GM20431 (cell line): ENCODE measurements around the gene NCK2.
"Not testable (repeated sequence)": the region's sequence is repeated elsewhere in the genome, so short reads cannot be mapped to it uniquely, and the experiment has no call there.

ENCODE experiments used
- in situ Hi-C: fragments of 300-500 bp; cut with MseI, MboI; formaldehyde crosslinking; loops from one replicate; pipeline ENCODE4 v1.15.0; 2020; ENCODE audit warnings: low sequenced_read_pairs; ENCODE audit not compliant: unreplicated experiment

NCK2 gene

DNA sequence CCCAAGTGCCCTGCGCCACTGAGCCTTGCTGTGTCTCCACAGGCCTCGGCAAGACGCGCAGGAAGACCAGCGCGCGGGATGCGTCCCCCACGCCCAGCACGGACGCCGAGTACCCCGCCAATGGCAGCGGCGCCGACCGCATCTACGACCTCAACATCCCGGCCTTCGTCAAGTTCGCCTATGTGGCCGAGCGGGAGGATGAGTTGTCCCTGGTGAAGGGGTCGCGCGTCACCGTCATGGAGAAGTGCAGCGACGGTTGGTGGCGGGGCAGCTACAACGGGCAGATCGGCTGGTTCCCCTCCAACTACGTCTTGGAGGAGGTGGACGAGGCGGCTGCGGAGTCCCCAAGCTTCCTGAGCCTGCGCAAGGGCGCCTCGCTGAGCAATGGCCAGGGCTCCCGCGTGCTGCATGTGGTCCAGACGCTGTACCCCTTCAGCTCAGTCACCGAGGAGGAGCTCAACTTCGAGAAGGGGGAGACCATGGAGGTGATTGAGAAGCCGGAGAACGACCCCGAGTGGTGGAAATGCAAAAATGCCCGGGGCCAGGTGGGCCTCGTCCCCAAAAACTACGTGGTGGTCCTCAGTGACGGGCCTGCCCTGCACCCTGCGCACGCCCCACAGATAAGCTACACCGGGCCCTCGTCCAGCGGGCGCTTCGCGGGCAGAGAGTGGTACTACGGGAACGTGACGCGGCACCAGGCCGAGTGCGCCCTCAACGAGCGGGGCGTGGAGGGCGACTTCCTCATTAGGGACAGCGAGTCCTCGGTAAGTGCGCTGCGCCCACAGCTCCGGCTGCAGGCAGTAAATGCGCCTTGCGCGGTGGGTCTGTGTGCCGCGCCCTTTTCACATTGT lies 136.8 kb downstream of the NCK2 start:
- in situ Hi-C loops = no loop called here

DNA sequence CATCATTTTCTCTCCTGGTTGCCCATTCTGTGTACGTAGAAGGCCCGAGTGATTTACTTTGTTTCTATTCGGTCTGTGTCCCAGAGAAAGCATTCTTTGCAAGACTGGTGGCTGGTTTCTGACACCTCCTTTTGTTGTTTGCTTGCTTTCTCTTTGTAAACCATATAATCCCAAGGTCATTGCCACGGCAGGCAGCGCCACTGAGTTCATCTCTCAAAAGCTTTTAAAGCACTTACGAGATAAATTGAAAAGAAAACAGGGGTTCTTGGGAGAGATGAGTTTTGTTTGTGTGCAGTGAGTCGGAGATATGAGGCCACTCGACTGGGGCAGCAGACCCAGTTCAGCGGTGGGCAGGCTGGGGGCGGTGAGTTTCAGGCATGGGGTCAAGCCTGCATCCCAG lies 137.6 kb downstream of the NCK2 start:
- in situ Hi-C loops = no loop called here

DNA sequence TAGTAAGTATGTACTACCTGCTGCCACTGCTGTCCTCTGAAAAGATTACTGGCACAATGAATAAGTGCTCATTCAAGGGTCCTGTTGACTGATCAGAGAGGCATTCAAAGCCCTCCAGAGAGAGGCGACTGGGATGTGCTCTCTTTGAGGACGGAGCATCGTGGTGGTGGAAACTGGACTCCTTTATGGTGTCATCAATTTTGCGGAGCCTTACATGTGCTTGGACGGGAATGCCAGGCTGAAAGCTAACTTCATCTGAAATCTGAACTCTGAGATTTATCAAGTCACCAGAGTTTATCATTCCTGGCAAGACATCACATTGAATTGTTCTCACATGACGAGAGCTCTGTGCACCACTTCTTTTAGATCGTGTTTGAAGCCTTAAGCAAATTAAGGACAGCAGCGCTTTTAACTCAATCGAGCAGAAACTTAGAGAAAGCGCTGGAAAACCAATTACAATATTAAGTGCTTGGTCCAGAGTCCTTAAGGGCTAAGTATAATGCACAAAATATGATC lies 138.3 kb downstream of the NCK2 start:
- in situ Hi-C loops = no loop called here

DNA sequence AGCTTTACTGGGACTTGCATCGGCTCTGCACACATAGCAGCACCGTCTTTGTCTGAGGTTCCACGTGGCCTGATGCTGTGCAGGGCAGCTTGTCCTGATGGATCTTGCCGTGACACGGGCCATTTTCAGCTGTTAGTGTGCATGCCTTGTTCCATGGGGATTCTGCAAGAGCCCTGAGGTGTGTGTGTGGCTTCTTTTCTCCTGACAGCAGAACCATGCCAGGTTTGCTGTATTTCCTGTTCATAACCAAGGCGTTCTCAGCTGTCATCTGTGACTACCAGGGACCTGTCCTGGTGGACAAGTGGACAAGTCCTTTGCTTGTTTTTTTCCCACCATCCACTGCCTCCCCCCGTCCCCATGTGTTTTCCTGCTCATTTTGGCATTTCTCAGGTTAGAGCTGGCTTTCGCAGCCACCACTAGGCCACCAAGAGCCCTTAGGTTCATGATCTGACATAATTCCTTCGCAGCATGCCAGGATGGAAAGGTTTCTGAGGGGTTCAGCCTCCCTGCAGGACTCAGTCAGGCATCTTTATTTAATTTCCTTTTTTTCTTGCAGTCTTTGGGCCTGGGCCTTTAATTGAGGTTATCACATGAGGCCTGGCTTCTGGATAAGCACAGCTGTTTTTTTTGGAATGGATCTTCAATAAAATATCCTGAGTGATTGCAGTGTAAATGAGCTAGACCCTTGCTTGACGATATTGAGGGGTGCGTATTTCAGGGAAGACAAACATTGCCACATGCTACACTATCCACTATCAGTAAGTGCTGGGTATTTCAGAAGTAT lies 139.4 kb downstream of the NCK2 start:
- in situ Hi-C loops = no loop called here

DNA sequence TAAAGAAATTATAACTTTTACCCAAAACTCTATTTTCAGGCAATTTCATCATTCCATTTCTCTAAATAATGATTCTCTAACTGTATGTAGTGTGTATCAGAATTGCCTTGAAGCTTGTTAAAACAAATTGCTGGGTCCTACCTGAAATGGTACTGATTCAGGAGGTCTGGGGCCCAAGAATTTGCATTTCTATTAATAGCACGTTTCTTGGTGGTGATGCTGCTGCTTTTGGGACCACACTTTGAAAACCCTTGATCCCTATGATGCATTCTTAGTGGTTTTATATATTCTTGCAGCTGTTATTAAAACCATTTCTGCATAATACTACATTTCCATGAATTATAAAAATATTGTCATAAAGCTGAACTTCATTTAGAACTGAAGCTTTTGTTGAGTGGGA lies 140.7 kb downstream of the NCK2 start:
- in situ Hi-C loops = no loop called here

DNA sequence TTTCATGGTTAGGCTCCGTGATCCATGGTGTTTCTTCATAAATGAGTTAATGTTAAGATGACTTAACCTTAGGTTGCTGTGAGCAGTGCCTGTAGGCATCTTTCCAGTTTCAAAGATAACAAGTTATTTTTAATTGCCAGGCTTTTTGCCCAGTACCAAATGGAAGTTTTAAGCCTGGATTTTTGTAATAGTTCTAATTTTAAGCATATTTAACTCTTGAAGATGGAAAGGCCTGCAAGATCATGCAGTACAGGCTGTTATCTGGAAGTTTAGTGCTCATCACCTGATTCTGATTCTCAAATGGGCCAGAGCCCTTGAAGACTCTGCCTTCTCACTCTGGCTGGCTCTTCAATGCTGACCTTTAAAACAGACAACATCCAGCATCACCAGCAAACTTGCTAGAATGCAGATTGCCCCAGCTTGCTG lies 141.3 kb downstream of the NCK2 start:
- in situ Hi-C loops = no loop called here

DNA sequence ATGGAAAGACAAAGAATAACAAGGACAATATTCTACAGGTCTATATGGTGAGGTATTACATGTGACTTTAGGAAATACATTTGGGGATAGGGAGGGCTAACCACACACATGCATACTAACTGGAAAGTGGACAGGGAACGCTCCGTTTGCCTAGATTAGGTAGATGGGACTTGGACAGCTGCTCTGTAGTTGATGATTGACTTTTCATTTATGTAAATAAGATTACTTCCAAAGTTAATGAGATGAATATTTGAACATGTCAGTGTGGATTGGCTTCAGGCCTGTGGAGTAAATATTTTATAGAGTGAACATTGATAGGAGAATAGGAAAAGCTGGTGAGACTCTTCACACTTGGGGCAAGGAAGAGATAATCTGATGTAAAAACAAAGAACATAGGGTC lies 142.0 kb downstream of the NCK2 start:
- in situ Hi-C loops = no loop called here

DNA sequence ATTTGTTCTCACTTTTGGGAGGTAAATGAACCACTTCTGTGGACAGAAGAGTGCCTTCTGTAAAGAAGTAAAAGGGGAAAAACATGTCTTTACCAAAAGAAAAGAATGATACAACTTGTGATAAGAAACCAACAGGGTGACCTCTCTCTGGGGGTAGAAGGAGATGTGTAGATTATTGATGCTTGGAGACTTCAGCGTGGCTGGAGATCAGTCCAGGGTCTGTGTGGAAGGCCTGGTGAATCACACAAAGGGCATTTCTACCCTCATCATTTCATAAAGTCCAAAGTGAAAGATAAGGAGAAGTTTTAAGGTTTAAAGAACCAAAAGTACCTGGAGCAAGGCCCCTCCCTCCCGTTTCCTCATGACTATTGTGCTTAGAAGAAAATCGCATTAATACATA lies 142.5 kb downstream of the NCK2 start:
- in situ Hi-C loops = no loop called here

DNA sequence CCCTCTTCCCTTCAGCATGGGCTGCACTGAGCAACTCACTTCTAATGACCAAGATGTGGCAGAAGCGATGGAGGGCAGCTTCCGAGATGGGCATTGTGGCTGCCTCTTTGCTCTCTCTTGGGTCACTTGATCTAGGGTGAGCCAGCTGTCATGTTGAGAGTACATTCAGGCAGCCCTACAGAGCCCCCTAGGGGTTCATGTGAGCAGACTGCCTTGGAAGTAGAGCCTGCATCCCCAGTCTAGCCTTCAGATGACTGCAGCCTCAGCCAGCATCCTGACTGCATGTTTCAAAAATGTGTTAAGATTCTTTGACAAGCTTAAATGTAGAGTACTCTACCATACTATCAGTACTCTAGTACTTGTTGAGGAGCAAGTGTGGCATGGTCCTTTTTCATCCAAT lies 143.9 kb downstream of the NCK2 start:
- in situ Hi-C loops = no loop called here

DNA sequence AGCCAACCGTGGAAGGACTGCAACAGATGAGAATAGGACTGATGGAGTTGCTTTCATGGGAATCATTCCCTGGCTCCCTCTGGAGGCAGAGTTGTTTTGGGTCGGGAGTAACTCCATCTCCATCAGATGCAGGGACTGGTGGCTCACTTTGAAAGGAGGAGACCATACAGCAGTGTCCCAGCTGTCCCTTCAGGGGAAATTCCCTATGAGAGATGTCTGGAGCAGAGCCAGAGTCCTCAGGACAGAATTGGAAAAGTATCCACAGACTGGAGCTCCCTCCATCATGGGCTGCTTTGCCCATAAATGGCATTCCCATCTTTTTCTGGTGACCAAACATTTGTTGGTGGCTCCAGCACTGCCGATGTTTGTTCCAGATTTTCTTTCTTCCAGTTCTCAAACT lies 144.3 kb downstream of the NCK2 start:
- in situ Hi-C loops = no loop called here

DNA sequence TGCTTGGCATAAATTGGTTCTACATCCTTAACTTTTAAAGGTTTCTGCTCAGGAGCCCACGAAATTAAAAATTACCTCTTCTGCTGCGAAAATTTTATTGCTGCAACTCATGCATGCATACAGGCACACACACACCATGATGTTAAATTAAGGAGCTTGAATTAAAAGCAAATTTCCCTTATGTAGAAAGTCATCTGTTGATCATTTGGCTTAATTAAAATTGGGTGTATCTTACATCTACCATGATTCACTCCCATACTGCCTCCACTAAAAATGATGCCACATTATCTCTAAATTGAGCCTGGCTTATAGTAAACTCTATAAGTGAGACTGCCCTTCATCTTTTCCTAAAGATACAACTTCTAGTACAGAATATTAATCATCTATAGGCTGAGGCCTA lies 145.4 kb downstream of the NCK2 start:
- in situ Hi-C loops = no loop called here

DNA sequence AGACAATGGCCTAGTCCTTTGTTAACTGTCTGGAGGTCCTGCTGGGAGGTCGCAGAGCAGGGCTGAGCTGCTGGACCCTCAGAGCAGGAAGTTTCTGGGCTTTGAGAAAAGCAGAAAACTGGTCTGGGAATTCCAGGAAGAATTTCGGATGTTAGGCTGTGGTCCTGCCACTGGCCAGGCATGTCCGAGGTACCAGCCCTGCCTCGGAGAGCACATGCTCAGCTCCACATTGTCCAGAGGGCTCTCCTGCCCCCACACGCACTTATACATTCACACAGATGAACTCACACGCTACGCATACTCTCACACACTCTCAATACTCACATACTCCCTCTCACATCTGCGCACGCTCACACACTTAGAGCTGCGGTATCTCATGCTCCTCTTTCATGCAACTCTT lies 146.1 kb downstream of the NCK2 start:
- in situ Hi-C loops = no loop called here

DNA sequence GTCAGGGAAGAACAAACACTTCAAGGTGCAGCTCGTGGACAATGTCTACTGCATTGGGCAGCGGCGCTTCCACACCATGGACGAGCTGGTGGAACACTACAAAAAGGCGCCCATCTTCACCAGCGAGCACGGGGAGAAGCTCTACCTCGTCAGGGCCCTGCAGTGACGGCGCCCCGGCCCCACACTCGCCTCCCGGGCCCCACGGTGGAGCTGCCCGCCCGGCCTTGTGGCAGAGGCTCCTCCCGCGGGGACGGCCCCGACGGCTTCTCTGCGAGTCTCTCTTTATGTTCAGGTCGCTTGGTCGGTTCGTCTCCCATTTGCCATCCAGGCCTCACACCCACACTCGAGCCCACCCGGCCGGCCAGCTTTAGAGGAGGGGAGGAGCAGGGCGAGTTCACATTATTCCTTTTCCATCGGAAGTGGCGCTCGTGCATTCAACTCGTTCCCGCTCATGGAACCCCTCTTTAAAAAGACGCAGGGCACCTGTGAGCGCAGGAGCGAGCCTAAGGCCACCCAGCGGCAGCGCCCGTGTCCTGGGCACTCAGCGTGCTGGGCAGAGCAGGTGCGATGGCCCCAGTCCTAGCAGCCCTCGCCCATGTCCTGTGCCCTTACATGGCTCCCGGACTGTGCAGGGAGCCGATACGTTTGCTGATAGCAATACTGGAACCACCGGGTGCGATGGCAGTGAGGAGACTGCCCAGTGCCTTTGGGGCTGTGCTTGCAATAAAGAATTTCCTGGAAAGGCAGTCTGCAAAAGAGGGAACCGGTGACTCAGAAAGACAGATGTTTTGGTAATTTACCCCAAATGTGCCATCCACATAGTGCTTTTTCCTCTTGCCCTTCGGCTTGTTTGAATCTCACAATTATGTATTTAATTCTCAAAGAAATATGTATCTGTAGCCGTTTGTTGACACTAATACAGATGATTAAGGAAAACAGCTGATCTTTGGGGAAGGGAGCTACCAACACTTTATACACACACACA lies 148.6 kb downstream of the NCK2 start:
- in situ Hi-C loops = no loop called here

DNA sequence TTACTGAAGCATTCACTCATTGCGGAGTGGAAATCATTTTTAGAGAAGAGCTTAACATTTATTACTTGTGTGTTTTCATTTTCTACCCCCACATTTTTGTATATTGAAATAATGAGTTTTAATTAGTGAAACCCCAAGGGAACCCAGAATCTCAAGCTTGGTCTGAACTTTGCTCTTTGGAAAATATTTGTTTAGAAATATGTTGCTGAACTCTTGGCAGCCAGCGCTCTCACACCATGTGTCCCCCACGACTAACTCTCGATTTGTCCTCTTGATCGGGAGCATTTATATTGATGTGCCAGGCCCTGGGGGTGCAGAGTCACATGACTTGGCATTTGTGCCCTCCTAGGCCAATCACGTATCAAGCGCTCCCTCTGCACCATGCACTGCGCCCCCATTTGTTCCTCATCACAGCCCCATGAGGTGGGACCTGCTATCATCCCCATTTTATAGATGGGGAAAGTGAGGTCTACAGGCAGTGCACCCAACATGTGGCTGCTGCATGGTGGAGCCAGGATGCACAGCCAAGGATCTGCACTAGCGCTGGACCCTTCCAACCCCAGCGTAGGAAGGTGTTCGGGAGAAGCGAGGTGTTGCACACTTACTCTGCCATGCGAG lies 149.7 kb downstream of the NCK2 start:
- in situ Hi-C loops = no loop called here

DNA sequence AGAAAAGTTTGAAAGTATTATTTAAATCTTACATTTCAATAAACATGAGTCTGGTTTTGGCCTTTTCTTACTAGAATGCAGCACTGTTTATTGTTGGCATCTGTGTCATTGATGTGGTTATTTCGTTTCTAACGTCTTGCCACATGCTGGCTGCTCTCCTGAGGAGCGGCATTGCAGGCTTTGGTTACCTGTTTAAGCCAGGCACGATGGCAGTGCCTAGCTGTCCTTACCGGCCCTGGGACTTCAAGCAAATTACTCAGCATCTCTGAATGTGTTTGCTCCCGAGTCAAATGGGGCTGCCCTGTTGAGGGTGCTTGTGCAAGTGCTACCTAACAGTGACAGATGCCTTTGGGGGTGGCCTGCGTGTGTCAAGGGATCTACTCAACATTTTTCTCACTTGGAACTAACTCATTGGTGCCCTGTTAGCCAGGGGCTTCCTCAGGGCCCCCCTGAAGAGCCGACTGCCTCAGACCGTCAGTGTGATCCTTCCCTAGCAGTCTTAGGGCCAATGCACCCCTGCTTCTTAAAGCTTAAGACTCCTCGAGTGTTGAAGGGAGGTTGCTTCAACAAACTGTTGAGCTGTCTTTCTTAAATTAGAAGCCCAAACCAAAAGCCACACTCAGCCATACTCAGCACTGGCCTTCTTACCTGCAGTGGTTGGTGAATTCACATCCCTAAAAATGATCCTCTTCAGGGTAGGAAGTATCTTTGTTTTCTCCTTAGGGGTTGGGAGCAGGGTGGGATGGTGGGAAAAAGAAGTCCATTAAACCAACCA lies 151.5 kb downstream of the NCK2 start:
- in situ Hi-C loops = no loop called here

DNA sequence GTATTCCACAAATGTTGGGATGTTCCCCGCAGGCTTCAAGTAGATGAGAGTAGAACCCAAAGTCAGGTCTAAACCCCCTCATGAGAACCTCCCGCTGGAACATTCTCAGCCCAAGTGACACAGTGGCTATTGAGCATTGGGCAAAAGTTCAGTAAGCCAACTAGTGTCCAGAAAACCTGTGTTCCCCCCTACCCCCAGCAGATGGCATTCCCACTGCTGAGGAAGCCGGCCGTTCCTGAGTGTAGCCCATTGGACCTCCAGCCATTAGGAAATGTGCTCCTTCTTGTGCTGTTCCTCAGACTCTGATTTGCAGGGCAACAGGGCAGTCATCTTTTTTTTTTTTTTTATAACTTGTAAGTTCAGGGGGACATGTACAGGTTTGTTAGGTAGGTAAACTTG lies 152.1 kb downstream of the NCK2 start:
- in situ Hi-C loops = no loop called here

DNA sequence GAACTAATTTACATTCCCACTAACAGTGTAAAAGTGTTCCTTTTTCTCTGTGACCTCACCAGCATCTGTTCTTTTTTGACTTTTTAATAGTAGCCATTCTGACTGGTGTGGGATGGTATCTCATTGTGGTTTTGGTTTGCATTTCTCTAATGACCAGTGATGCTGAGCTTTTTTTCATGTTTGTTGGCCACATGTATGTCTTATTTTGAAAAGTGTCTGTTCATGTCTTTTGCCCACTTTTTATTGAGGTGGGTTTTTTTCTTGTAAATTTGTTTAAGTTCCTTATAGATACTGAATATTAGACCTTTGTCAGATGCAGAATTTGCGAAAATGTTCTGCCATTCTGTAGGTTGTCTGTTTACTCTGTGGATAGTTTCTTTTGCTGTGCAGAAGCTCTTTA lies 153.0 kb downstream of the NCK2 start:
- in situ Hi-C loops = not testable (repeated sequence)

DNA sequence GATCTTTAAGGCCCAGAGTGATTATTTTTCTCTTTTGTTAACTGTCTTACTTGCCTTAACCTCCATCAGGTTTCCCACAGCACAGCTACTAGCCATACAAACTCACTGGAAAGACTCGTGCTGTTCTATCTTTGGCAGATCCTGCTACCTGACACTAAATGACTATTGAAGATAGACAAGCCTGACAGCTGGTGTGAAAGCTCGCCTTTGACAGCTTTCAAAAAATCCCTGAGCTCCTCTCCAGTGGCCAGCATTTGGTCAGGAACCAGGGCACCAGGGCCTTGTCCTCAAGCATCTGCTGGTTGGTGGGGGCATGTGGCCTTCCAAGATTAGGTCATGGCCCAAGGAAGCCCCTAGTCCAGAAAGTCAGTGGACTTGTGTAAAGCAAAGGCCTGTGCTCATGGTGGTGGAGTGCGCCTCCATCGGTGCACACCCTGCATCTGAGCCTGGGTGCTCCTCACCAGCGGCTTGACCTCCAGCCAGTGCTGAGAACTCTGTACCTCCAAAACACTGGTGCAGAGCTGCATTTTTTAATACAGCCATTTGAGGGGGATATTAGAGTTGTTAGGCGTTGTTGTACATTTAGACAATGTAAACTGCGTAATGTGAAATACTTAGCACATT lies 158.5 kb downstream of the NCK2 start:
- in situ Hi-C loops = no loop called here

DNA sequence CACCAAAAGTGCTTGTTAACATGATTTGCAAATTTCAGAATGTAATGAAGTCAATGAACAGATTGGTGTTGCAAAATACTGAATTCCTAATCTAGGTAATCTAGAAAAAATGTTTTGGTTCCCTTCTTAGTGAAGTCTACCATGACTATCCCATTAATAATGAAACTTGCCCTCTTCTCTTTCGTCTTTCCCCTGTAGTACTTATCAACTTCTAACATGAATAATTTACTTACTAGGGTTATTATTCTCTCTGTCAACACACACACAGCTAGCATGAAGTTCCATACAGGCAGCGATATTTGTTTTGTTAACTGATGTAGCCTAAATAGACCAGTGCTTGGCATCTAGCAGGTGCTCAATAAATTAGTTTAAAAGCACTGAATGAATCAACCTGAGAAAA lies 160.2 kb downstream of the NCK2 start:
- in situ Hi-C loops = no loop called here
